OCI-LY1 (cell line): ENCODE data around the gene AKAP13.

Experiments
- H2AFZ ChIP-seq: fragments of 200-600 bp; sonication (generic), shearing (Covaris generic); 2 replicates; pipeline ENCODE4 v1.6.0; 2014; ENCODE audit warnings: antibody characterized with exemption, mild to moderate bottlenecking, low read length
- H3F3A ChIP-seq: fragments of 200-600 bp; sonication (generic), shearing (Covaris generic); 2 replicates; pipeline ENCODE4 v1.6.0; 2014; ENCODE audit warnings: mild to moderate bottlenecking, antibody characterized with exemption, low read length, moderate library complexity; ENCODE audit not compliant: insufficient read depth
- H3K27ac ChIP-seq: fragments of 200-600 bp; sonication (generic); 2 replicates; pipeline ENCODE4 v1.5.1; 2014; ENCODE audit warnings: low read length, mixed run types, mild to moderate bottlenecking, low read depth; ENCODE audit not compliant: poor library complexity, severe bottlenecking
- H3K27me3 ChIP-seq: fragments of 200-600 bp; sonication (generic); 2 replicates; pipeline ENCODE4 v1.6.0; 2014; ENCODE audit warnings: antibody characterized with exemption, mild to moderate bottlenecking, low read length, moderate library complexity; ENCODE audit not compliant: insufficient read depth
- H3K36me3 ChIP-seq: fragments of 200-600 bp; sonication (generic); 2 replicates; pipeline ENCODE4 v1.6.1; 2014; ENCODE audit warnings: mild to moderate bottlenecking, antibody characterized with exemption, low read length, moderate library complexity, mixed read lengths; ENCODE audit not compliant: insufficient read depth
- H3K4me1 ChIP-seq: fragments of 200-600 bp; sonication (generic); 2 replicates; pipeline ENCODE4 v1.5.1; 2014; ENCODE audit warnings: mild to moderate bottlenecking, low read length, moderate library complexity; ENCODE audit not compliant: insufficient read depth, severe bottlenecking
- H3K4me2 ChIP-seq: fragments of 200-600 bp; sonication (generic), shearing (Covaris generic); 2 replicates; pipeline ENCODE4 v1.6.1; 2014; ENCODE audit warnings: low read length
- H3K4me3 ChIP-seq: fragments of 200-600 bp; sonication (generic); 2 replicates; pipeline ENCODE4 v1.5.1; 2014; ENCODE audit warnings: low read length, low read depth, mild to moderate bottlenecking, mixed read lengths; ENCODE audit not compliant: poor library complexity, severe bottlenecking
- H3K79me2 ChIP-seq: fragments of 200-600 bp; shearing (Covaris generic); 2 replicates; pipeline ENCODE4 v1.6.1; 2016; ENCODE audit warnings: mixed run types, low read length, mixed read lengths; ENCODE audit not compliant: insufficient read depth
- H3K9ac ChIP-seq: fragments of 200-600 bp; sonication (generic), shearing (Covaris generic); 2 replicates; pipeline ENCODE4 v1.6.1; 2014; ENCODE audit warnings: mild to moderate bottlenecking, low read length, mixed read lengths
- H3K9me2 ChIP-seq: fragments of 200-600 bp; sonication (generic), shearing (Covaris generic); 2 replicates; pipeline ENCODE4 v1.6.1; 2014; ENCODE audit warnings: low read depth, mild to moderate bottlenecking, low read length, mixed read lengths
- H3K9me3 ChIP-seq: fragments of 200-600 bp; shearing (Covaris generic); 2 replicates; pipeline ENCODE4 v1.6.1; 2014; ENCODE audit warnings: low read length, mixed read lengths
- H4K20me1 ChIP-seq: fragments of 200-600 bp; sonication (generic), shearing (Covaris generic); 2 replicates; pipeline ENCODE4 v1.6.0; 2016; ENCODE audit warnings: mild to moderate bottlenecking, low read length; ENCODE audit not compliant: insufficient read depth
- CTCF ChIP-seq: fragments of 200-600 bp; sonication (generic), shearing (Covaris generic); IDR thresholded peaks from 2 replicates; pipeline ENCODE4 v1.5.1; 2017; ENCODE audit warnings: mild to moderate bottlenecking, antibody characterized with exemption, low read length, moderate library complexity, mixed read lengths
- EZH2 ChIP-seq: fragments of 200-600 bp; sonication (generic), shearing (Covaris generic); IDR thresholded peaks from 2 replicates; pipeline ENCODE4 v1.8.0; 2017; ENCODE audit warnings: borderline replicate concordance, mixed run types, mild to moderate bottlenecking, antibody characterized with exemption, low read length, moderate library complexity, mixed read lengths

The AKAP13 gene

GRCh38 chr15:85745023-85745422 lies 364.6 kb downstream of the AKAP13 start:
- Histone ChIP-seq H3F3A (0 out of 2 replicates have a peak, but pooled peaks cover 3% of the 10 kb centered on the region), H3K4me2 (no peak overlapping the region), H2AFZ (no peak overlapping the region), H3K9me2 (no peaks in the 10 kb centered on the region), H3K27ac (no peak overlapping the region), H3K4me3 (no peak overlapping the region), H3K4me1 (no peaks in the 10 kb centered on the region), H3K9me3 (no peaks in the 10 kb centered on the region), H3K9ac (no peak overlapping the region), H3K36me3 (peaks cover 95% of the 10 kb centered on the region), H4K20me1 (no peaks in the 10 kb centered on the region), H3K79me2 (no peaks in the 10 kb centered on the region), H3K27me3 (no peaks in the 10 kb centered on the region)
- TF ChIP-seq EZH2 (no peak), CTCF (no peak)

GRCh38 chr15:85745525-85746150 lies 365.2 kb downstream of the AKAP13 start:
- Histone ChIP-seq H3K4me1 (no peaks in the 10 kb centered on the region), H3K4me3 (no peak overlapping the region), H3K27me3 (no peaks in the 10 kb centered on the region), H2AFZ (no peak overlapping the region), H3K4me2 (no peak overlapping the region), H3K79me2 (no peaks in the 10 kb centered on the region), H3F3A (0 out of 2 replicates have a peak, but pooled peaks cover 3% of the 10 kb centered on the region), H3K27ac (no peak overlapping the region), H4K20me1 (no peaks in the 10 kb centered on the region), H3K9ac (no peak overlapping the region), H3K9me2 (no peaks in the 10 kb centered on the region), H3K9me3 (no peaks in the 10 kb centered on the region), H3K36me3 (peaks cover 89% of the 10 kb centered on the region)
- no peak for TF ChIP-seq CTCF
- no peak for TF ChIP-seq EZH2

- H3K36me3 ChIP-seq = peaks cover 79% of the 10 kb centered on the region
- no peaks in the 10 kb centered on the region for H3K79me2 ChIP-seq
- H3K9me3 ChIP-seq = no peaks in the 10 kb centered on the region
- H3K27me3 ChIP-seq = no peaks in the 10 kb centered on the region
- no peak overlapping the region for H3K9ac ChIP-seq
- no peaks in the 10 kb centered on the region for H3K4me1 ChIP-seq
- no peak overlapping the region for H3K27ac ChIP-seq
- no peak overlapping the region for H3K4me3 ChIP-seq
- TF ChIP-seq CTCF (no peak), EZH2 (no peak)
- H3F3A ChIP-seq = 0 out of 2 replicates have a peak, but pooled peaks cover 3% of the 10 kb centered on the region
- H2AFZ ChIP-seq = no peak overlapping the region
- H3K4me2 ChIP-seq = no peak overlapping the region
- H4K20me1 ChIP-seq = no peaks in the 10 kb centered on the region
- no peaks in the 10 kb centered on the region for H3K9me2 ChIP-seq
Measured at GRCh38 chr15:85746641-85747040, 366.2 kb downstream of the AKAP13 start.
